ENCODE results near the gene NAP1L1.

DNA sequence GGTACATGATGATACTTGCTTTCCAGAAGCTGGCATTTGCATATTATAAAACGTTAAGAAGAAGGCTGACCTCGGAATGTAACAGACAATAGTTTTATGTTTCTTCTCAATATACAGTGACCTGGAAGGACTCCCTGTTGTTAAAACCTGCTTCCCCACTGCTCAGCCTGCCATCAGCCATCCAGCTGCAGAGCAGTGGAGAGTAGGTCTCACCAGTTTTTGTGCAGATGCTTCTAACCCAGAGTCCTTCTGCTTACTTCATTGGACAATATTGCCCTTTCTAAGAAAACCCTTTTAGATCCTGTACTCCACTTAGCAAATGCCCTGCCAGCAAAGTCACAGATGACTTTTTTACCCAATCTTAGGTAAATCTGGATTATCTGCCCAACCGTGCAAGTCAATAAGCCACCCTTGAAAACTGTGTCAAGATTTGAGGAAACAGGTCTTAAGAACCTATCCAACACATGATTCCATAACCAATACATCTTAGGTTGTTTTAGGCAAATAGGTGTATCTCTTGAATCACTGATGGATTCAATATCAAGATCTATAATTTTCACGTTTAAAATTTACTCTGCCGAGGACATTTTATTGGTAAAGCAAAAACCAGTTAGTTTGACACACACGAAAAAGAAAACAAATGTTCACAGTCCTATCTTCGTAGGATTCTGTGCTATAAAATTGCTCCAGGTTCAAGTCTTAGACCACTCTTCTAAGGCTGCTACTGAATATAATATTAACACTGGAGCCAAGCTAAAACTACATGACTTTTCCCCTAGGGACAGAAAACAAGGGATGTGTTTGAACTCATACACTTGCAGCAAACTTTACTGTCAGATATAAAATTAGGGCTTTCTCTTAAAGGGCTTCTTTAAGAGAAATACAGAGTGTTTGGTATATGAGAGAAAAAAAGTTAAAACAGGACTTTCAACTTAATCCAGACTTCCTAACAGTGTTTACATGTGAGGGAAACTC is 58.6 kb downstream of the NAP1L1 start:
- no peak for TF ChIP-seq POLR2A (IDR thresholded peaks at IDR 0.05)
- no peak for TF ChIP-seq EP300 (IDR thresholded peaks at IDR 0.05)
- no peak for TF ChIP-seq CTCF (IDR thresholded peaks at IDR 0.05)
